Head of caudate nucleus (tissue), 42 donors: ENCODE measurements around the gene TBX18.

Experiments used
- DNase-seq, 42 donors: peaks; one replicate each; pipeline versions ENCODE4 v3.0.0 to v3.0.0-alpha.2; 2020 to 2021; ENCODE audit warnings: mixed read lengths in 7 of 42
- intact Hi-C: fragments of 100-400 bp; cut with DNase I; formaldehyde crosslinking; loops from one replicate; pipeline ENCODE4 v1.15.0; 2022

TBX18 gene

DNA sequence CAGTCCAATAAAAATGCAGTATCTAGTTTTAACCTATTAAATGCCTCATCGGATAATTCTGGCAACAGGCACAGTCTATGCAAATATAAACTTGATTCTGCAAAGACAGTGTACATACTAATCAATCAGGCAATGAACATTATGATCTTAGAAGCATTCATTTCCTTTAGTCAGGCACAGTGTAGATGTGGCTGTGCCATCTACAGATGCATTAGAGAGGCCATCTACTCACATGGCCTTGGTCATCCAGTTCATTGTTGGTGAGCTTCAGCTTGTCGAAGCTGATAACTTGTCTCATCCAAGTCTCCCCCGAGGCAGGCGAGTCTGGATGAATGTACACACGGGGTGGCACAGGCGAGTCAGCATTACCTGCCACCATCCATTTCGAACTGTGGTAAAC, 7.9 kb downstream of the TBX18 start:
- intact Hi-C loops = no loop called here
- DNase-seq = no peak

DNA sequence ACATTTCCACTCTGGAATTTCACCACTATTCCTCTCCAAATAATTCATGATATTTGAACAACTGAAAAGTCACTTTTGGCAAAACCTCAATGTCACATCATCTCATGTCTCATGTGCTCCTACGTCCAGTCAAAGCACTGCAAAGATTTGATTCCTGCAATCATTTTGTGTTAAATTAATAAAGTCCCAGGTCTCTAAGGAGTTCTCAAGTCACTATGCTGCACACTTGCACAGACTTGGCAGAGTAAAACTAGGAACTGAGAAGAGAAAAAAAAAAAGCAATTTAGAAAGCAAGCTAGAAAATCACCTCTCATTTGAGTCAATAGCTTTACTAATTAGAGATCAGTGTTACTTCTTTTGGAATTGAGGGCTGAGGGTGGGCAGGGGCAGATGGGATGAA, 11.2 kb downstream of the TBX18 start:
- intact Hi-C loops = no loop called here
- DNase-seq = no peak

DNA sequence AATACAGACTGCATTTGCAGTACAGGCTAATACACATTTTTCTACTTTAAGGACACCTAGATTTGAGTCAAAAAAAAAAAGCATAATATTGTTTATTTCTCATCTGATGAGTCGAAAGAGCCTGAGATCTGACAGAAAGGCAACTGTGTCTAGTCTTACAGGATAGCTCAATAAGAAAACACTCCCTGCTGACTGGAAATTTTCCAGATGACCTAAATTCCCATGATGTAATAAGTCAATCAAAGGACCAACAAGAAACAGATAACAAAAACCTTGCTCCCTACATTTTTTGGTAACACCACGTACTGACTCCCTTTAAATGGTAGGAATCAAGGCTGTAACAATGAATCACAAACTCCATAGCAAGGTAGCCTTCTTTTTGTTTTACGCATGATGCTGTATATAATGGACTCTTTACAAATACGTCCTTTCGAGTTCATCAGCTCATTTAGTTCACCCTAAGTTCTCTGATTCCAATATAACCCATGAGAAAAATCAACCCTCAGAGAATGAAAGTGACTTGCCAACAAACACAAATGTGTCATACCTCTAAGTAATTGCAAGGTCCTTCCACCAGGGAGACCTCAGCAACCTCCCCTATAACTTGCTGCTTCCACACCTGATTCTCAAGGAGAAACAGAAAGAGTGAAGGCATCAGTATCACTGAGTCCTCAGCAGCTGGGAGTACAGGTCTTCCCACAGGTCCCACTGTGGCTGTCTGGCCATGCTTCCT, 12.1 kb downstream of the TBX18 start:
- intact Hi-C loops = no loop called here
- no peak for DNase-seq

DNA sequence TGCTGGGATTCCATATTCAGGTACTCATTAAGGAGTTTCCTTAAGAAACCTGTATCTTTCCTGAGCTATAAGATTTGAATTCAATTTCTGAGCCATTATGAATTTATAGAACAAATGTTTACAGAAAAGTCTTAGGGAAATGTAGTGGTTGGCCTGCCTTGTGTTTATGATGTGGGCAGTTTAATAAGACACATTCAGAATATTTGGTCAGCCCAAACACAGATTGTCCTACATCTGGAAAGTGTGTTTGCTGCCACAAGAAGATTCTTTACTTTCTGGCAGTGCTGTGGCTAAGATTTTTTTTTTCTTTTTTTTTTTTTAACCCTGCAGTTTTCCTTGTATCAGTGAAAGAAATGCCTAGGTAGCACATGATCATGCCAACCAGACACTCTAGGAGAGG, 15.2 kb downstream of the TBX18 start:
- DNase-seq = no peak
- intact Hi-C loops = no loop called here

DNA sequence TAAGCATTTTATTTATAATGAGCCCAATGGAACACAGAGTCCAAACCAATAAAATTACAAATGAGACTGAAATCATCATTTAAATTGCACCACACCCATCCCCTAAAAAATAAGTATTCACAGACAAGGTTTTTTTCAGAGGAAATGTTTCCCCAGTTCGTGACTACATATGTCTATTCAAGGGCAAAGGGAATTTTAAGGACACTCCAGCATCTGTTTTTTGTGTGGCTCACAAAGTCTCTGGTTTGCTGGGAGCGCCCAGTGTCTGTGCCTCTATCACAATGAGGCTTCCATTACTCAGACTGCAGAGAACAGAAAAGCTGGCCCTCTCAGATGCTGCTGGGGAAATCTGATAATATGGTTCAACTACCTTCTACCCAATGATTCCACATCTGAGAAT, 16.0 kb downstream of the TBX18 start:
- intact Hi-C loops = no loop called here
- DNase-seq = no peak

DNA sequence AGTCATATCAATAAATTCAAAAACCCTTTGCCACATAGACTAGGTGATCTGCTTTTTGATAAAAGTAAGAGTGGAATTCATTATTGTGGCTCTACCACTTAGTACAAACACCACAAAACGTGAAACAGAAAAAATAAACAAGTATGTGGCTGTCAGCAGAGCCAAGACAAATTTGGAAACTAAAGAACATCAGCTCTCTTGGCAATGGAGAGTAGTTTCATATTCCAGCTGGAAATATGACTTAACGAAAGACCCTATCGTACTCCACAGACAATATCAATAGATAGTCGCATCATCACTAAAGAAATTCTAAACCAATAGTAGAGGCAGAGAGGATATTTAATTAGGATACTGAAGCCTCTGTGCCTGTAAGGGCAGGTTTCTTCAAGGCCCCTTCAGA, 20.8 kb downstream of the TBX18 start:
- DNase-seq = no peak
- intact Hi-C loops = no loop called here

DNA sequence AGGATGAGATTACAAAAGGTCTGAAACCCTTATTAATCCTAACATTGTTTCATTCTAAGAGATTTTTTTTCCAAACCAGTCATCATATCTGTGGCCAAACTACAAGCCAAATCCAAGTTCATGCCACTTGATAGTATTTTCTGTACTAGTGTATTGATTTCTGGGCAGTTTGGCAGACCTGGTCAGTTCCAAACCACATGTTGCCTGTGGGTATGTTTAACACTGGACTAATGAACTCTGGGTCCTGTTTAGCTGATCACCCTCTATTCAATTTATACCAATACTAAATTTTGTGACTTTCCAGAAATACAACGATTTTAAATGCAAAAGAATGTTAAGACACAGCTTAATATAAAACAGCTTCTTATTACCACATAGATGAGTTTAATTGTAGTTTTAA, 24.0 kb downstream of the TBX18 start:
- intact Hi-C loops = no loop called here
- no peak for DNase-seq

DNA sequence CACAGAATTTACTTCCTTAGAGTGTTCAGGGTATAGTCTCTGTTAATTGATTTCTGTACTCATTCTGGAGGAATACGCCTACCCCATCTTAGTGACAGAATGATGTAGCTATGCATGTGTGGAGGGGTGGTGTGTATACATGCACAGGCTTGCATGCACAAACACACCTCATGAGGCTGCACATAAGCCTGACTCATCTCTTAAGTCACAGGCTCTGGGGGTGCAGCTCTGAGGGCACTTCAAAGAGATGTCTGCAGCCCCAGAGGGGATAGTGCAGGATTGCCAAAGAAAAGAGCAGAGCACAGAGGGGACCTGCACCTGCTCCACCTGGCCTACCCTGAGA, 24.6 kb downstream of the TBX18 start:
- DNase-seq = no peak
- intact Hi-C loops = no loop called here

DNA sequence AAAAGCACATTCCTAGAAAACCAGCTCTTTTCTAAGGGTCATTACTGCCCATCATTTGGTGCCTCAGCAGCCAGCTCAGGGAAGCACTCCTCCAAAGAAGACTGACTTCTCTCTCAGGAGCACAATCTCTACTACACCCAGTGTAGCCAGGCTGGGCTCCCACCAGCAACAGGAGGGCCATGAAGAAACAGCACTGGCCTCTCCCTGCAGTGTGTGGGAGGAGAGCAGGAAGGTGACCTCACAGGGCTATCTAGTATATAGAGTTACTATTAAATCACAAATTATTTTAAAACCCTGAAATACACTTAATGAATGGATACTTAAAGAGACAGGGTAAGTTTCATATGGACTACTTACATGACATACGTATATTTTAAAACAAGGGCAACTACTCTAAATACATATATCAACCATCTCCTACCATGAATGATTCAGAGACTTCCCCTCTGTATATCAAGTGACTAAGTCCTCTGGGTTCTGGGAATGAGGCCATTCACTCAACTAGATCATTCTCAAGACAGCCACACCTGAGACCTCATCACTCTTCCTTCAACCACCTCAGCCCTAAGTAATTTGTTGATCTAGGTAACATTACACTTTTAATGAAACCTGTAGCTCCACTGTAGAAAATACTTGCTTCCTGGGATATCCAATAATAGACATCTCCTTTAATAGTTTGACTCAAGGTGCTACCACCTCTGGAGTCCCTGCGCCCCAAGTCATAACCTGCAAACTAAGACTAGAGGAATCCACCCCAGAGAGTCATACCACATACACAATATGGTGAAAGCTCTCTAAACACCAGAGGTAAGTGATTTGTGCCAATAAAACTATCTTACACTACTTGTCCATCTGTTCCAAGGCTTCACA, 25.2 kb downstream of the TBX18 start:
- no peak for DNase-seq
- intact Hi-C loops = no loop called here

DNA sequence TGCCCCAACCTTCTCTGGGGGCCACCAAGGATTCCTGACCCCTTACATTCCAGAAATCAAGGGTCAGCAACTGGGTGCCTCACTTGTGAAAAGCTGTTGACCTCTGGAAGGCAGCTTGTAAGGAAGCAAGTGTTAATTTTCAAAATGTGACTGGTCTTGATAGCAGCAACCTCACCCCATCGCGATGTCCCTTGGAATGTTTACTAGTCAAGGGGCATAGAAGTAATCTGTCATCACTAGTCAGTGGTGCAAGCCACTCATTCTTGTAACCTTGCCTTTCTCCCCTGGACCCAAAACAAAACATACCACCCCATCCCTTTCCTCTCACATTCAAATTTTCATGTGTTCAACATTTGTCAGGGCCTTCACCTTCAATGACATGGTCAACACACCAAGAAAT, 30.5 kb downstream of the TBX18 start:
- no peak for DNase-seq
- intact Hi-C loops = no loop called here

DNA sequence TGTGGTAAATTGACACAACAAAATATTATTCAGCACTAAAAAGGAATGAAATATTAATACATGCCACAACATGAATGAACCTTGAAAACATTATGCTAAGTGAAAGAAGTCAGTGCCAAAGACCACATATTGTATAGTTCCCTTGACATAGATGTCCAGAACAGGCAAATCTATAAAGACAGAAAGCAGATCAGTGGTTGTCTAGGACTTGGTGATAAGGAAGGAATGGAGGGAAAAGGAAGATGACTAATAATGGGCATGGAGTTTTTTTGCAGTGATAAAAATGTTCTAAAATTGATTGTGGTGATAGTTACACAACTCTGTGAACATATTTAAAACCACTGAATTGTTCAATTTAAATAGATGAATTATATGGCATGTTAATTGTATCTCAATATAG, 32.5 kb downstream of the TBX18 start:
- DNase-seq = no peak
- intact Hi-C loops = no loop called here

DNA sequence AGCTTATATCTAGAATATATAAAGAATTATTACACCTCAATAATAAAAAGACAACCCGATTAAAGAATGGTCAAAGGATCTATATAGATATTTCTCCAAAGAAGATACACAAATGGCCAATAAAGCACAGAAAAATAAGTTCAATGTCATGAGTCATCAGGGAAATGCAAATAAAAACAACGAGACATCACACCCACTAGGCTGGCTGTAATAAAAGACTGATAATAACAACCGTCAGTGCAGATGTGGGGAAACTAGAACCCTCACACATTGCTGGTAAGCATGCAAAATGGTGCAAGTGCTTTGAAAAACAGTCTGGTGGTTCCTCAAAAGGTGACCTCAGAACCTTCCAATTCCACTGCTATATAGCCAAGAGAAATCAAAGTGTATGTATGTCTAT, 33.0 kb downstream of the TBX18 start:
- intact Hi-C loops = no loop called here
- no peak for DNase-seq

DNA sequence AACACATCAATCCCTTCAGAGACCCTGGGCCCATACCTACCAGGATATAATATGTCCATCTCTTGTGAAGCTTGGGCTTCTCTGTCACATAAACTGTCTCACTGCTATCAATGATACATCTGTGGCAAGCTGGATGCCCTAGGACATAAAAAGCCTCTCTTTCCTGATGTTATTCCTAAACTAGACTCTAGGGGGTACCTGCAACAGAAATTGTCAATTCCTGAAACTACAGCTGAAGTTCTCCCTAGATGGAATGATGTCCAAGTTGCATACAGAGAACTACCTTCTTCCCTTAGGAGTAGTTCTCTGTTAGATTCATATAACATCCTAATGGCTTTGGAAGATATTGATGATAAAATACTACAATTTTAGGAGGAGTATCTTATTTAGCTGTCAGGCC, 35.8 kb downstream of the TBX18 start:
- no peak for DNase-seq
- intact Hi-C loops = no loop called here

DNA sequence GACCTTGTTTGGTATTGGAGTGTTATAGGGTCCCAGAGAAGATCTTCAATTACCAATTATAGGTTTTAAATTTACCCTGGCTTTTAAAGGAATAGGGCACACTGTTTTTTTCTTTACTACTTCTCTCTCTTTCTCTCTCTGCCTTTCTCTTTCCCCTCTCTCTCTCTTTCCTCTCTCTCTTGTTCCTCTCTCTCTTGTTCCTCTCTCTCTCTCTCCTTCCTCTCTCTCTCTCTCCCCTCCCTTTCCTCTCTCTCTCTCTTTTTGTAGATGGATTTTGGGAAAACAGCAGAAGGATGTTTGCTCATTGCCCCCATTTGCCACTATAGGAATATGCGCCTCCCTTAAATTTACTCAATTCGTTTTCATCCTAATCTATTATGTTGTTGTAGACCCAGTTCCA, 45.2 kb downstream of the TBX18 start:
- intact Hi-C loops = no loop called here
- DNase-seq = no peak

DNA sequence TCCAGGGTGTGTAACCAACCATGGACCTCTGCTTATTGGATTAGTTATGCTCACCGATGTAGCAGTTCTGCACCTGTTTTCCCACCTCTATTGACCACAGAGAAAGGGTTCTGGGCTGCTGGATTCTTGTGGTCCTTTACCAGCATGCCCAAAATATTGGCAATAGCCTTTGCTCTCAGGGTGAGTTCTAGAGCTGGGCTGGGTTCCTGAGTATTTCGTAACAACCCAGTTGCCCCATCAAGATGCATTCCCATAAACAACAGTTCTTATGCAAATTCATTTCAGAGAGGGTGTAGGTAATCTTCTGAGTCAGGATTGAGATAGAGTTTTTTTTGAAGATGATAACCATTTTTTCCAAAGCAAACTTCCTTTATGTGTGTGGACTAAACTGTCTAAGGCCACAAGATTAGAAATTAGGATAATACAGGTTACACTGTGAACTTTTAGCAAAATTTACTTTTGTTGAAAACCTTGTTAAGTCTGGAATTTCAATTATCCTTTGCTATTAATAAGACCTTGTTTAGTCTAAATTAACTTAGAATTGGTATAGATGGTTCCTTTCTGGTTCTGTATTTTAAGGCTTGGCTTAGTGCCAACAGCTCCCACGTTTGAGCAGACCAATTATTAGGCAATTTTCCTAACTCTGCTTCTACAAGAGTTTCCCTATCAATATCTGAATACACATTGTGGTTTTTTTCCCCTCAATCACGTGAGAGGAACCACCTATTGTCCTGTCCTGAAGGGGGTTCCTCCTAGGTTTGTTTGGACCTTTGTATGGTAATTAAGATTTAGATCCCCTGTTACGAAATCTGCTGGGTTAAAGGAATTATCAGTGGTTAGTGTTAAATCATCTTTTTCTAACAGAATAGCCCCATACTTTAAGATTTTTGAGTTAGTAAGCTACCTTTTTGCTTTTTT, 46.1 kb downstream of the TBX18 start:
- no peak for DNase-seq
- intact Hi-C loops = no loop called here

DNA sequence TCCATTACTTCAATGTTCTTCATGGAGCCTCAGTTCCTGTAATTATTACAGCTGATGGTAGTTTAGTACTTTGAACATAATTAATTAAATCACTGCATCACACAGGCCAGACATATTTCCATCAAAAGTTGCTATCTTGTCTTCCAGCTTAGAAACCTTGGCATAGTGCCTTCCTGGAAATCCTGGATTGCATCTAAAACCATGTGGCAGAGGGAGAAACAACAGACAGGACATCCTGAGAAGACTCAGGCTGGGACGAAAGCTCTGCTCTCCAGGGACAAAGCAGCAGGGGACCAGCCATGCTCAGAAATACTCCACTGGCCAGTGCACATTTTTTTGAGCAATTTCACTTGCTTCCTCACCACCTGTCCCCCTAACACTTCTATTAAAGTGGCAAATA, 55.3 kb downstream of the TBX18 start:
- no peak for DNase-seq
- intact Hi-C loops = no loop called here

DNA sequence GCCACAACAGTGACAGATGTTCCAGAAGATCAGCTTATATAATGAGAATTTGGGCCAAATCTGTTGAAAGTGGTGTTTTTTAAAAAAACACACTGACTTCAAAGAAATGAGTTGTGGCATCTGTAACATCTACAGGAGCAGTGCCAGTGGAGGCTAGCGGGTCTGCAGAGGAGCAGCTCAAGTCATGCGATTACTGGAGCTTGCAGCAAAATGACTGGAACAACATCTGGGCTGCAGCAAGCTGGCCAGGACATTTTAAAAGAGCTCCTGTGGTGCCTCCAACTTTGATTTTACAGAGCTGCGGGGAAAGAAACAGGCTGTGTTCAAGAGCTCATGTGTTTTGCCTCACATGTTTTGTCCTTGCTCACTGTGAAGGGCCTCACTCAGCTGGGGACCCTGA, 57.2 kb downstream of the TBX18 start:
- DNase-seq = no peak
- intact Hi-C loops = no loop called here

DNA sequence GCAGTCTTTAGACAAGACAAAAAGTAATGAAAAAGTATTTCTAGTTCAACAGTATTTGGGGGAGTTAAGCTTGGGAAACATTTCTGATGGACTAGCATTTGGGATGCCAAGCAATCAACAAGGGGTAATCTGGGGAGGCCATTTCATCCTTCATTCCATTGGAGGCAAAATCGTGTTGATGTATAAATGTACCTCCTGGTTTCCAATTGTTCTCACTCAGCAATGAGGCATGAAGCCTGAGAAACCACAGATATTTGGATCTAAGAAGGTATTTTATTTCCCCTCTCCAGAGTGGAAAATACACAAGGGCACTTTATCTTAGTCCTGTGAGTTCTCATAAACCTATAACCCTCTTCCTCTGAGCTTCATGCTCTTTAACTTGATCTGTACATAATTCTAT, 68.2 kb downstream of the TBX18 start:
- DNase-seq = no peak
- intact Hi-C loops = no loop called here

DNA sequence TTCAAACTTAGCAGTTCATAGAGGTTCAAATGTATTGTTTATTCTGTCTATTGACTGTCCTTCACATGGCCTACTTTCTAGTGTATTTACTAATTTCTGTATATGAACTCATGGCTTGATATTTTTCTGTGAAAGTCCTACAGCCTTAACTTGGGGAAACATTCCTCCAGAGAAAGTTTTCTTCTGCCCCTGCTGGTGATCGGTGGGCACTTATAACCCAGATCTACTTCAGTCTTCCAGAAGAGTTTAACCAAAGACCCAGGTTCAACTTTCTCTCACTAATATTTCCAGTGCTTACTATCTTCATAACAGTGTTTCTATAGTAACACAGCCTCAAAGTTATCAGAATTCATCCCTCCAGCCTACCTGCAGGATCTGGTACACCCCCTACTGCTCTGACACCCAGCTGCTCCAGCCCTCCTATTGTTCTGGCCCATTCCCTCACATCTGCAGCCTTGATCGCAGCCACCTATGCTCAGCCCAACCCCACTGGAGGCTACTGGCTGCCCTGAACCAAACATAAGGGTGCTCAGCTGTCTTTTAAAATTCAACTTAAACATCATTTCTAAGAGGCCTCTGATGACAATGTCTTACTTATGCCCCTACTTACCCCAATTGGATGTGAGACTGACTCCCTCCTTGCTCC, 72.3 kb downstream of the TBX18 start:
- intact Hi-C loops = no loop called here

More for the DNA sequence above, 72.3 kb downstream of the TBX18 start:
- DNase-seq = no peak
